ENCODE data around the gene MYO6.

Gene MYO6

DNA sequence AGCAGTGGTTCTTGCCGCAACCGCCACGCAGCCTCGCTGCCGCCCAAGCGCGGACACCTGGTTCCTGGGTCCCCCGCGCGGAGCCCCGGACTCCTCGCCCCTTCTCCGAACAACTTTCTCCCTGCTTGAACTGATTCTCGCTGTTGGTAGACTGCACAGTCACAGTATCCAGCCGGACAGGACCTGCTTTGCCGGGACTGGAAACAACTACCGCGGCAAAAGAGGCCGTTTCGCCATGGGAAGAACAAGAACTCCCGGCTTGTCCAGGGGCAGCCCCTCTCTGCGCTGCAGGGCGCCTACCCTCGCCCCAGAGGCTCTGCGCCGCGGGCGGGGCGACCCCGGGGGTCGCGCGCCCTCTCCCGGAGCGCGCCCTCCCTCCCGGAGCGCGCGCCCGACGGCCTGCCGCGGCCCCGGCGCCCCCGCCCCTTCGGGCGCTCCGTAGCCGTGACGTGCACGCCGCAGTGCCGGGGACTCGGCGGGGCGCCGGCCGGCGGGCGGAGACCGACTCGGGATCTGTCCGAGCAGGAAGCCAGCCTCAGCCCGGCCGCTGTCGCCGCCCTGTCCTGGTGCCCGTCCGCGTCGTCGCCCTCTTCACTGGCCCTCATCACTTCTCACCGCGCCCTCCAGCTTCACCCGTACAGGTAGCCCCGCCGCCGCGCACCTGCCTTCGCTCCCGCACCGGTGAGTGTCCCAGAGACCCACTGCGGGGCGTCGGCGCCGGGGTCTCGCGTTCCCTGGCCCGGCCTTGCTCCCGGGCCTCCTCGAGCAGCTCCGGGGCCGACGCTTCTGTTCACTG lies at the start of gene MYO6 (continued):
- TF ChIP-seq ZFP37 (tag by site-specific recombination; IDR thresholded peaks at IDR 0.05): peak; percentile 79
- TF ChIP-seq, protein P1, sequence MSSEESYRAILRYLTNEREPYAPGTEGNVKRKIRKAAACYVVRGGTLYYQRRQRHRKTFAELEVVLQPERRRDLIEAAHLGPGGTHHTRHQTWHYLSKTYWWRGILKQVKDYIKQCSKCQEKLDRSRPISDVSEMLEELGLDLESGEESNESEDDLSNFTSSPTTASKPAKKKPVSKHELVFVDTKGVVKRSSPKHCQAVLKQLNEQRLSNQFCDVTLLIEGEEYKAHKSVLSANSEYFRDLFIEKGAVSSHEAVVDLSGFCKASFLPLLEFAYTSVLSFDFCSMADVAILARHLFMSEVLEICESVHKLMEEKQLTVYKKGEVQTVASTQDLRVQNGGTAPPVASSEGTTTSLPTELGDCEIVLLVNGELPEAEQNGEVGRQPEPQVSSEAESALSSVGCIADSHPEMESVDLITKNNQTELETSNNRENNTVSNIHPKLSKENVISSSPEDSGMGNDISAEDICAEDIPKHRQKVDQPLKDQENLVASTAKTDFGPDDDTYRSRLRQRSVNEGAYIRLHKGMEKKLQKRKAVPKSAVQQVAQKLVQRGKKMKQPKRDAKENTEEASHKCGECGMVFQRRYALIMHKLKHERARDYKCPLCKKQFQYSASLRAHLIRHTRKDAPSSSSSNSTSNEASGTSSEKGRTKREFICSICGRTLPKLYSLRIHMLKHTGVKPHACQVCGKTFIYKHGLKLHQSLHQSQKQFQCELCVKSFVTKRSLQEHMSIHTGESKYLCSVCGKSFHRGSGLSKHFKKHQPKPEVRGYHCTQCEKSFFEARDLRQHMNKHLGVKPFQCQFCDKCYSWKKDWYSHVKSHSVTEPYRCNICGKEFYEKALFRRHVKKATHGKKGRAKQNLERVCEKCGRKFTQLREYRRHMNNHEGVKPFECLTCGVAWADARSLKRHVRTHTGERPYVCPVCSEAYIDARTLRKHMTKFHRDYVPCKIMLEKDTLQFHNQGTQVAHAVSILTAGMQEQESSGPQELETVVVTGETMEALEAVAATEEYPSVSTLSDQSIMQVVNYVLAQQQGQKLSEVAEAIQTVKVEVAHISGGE (tag by site-specific recombination; conservative IDR thresholded peaks at IDR 0.05; ENCODE audit: low read depth): peak; percentile 23; the same call in 1 of the 2 replicates
- TF ChIP-seq ZNF777 (tag by site-specific recombination; IDR thresholded peaks at IDR 0.05; ENCODE audit: borderline replicate concordance): peak; percentile 79; the same call in 1 of the 2 replicates
- peak; percentile 26; the same call in 1 of the 2 replicates for TF ChIP-seq ZNF324 (tag by site-specific recombination; IDR thresholded peaks at IDR 0.05)
- peak; percentile 67 for TF ChIP-seq ZIC2 (tag by site-specific recombination; IDR thresholded peaks at IDR 0.05)
- no peak for TF ChIP-seq ZNF132 (tag by site-specific recombination; IDR thresholded peaks at IDR 0.05; ENCODE audit: borderline replicate concordance)
- TF ChIP-seq, protein P2, sequence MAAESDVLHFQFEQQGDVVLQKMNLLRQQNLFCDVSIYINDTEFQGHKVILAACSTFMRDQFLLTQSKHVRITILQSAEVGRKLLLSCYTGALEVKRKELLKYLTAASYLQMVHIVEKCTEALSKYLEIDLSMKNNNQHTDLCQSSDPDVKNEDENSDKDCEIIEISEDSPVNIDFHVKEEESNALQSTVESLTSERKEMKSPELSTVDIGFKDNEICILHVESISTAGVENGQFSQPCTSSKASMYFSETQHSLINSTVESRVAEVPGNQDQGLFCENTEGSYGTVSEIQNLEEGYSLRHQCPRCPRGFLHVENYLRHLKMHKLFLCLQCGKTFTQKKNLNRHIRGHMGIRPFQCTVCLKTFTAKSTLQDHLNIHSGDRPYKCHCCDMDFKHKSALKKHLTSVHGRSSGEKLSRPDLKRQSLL (tag by site-specific recombination; IDR thresholded peaks at IDR 0.05): no peak
- TF ChIP-seq, protein P3, sequence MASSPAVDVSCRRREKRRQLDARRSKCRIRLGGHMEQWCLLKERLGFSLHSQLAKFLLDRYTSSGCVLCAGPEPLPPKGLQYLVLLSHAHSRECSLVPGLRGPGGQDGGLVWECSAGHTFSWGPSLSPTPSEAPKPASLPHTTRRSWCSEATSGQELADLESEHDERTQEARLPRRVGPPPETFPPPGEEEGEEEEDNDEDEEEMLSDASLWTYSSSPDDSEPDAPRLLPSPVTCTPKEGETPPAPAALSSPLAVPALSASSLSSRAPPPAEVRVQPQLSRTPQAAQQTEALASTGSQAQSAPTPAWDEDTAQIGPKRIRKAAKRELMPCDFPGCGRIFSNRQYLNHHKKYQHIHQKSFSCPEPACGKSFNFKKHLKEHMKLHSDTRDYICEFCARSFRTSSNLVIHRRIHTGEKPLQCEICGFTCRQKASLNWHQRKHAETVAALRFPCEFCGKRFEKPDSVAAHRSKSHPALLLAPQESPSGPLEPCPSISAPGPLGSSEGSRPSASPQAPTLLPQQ (tag by site-specific recombination; IDR thresholded peaks at IDR 0.05): peak; percentile 10; the same call in 1 of the 2 replicates
- TF ChIP-seq ZNF501 (tag by site-specific recombination; IDR thresholded peaks at IDR 0.05): peak; percentile 88; the same call in 1 of the 2 replicates
- TF ChIP-seq OVOL3 (tag by site-specific recombination; IDR thresholded peaks at IDR 0.05): no peak
- peak; percentile 98 for TF ChIP-seq ZBTB20 (tag by site-specific recombination; IDR thresholded peaks at IDR 0.05)
- peak; percentile 57; the same call in 1 of the 2 replicates for TF ChIP-seq REPIN1 (tag by site-specific recombination; IDR thresholded peaks at IDR 0.05; ENCODE audit: low read depth)
- no peak; the same call in 1 of the 2 replicates for TF ChIP-seq ZFP69B (tag by site-specific recombination; IDR thresholded peaks at IDR 0.05)
- no peak for TF ChIP-seq ZNF514 (tag by site-specific recombination; IDR thresholded peaks at IDR 0.05)
- TF ChIP-seq ZSCAN23 (tag by site-specific recombination; IDR thresholded peaks at IDR 0.05): no peak
- peak; percentile 93; the same call in 1 of the 2 replicates for TF ChIP-seq ZNF10 (tag by site-specific recombination; IDR thresholded peaks at IDR 0.05)
- TF ChIP-seq, protein P4, sequence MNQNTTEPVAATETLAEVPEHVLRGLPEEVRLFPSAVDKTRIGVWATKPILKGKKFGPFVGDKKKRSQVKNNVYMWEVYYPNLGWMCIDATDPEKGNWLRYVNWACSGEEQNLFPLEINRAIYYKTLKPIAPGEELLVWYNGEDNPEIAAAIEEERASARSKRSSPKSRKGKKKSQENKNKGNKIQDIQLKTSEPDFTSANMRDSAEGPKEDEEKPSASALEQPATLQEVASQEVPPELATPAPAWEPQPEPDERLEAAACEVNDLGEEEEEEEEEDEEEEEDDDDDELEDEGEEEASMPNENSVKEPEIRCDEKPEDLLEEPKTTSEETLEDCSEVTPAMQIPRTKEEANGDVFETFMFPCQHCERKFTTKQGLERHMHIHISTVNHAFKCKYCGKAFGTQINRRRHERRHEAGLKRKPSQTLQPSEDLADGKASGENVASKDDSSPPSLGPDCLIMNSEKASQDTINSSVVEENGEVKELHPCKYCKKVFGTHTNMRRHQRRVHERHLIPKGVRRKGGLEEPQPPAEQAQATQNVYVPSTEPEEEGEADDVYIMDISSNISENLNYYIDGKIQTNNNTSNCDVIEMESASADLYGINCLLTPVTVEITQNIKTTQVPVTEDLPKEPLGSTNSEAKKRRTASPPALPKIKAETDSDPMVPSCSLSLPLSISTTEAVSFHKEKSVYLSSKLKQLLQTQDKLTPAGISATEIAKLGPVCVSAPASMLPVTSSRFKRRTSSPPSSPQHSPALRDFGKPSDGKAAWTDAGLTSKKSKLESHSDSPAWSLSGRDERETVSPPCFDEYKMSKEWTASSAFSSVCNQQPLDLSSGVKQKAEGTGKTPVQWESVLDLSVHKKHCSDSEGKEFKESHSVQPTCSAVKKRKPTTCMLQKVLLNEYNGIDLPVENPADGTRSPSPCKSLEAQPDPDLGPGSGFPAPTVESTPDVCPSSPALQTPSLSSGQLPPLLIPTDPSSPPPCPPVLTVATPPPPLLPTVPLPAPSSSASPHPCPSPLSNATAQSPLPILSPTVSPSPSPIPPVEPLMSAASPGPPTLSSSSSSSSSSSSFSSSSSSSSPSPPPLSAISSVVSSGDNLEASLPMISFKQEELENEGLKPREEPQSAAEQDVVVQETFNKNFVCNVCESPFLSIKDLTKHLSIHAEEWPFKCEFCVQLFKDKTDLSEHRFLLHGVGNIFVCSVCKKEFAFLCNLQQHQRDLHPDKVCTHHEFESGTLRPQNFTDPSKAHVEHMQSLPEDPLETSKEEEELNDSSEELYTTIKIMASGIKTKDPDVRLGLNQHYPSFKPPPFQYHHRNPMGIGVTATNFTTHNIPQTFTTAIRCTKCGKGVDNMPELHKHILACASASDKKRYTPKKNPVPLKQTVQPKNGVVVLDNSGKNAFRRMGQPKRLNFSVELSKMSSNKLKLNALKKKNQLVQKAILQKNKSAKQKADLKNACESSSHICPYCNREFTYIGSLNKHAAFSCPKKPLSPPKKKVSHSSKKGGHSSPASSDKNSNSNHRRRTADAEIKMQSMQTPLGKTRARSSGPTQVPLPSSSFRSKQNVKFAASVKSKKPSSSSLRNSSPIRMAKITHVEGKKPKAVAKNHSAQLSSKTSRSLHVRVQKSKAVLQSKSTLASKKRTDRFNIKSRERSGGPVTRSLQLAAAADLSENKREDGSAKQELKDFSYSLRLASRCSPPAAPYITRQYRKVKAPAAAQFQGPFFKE (tag by site-specific recombination; IDR thresholded peaks at IDR 0.05; ENCODE audit: borderline replicate concordance): no peak
- TF ChIP-seq KLF10 (tag by site-specific recombination; IDR thresholded peaks at IDR 0.05): 0 out of 2 replicates have a peak, but pooled peaks have one; percentile 8
- no peak for TF ChIP-seq ZNF626 (tag by site-specific recombination; IDR thresholded peaks at IDR 0.05)
- no peak for TF ChIP-seq ZNF830 (tag by site-specific recombination; IDR thresholded peaks at IDR 0.05; ENCODE audit: low read depth)
- TF ChIP-seq, protein P5, sequence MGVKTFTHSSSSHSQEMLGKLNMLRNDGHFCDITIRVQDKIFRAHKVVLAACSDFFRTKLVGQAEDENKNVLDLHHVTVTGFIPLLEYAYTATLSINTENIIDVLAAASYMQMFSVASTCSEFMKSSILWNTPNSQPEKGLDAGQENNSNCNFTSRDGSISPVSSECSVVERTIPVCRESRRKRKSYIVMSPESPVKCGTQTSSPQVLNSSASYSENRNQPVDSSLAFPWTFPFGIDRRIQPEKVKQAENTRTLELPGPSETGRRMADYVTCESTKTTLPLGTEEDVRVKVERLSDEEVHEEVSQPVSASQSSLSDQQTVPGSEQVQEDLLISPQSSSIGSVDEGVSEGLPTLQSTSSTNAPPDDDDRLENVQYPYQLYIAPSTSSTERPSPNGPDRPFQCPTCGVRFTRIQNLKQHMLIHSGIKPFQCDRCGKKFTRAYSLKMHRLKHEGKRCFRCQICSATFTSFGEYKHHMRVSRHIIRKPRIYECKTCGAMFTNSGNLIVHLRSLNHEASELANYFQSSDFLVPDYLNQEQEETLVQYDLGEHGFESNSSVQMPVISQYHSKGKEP (tag by site-specific recombination; IDR thresholded peaks at IDR 0.05): peak; percentile 53; the same call in 1 of the 2 replicates
- TF ChIP-seq ZNF701 (tag by site-specific recombination; IDR thresholded peaks at IDR 0.05): no peak
- TF ChIP-seq ZBTB17 (tag by site-specific recombination; IDR thresholded peaks at IDR 0.05): peak; percentile 56
- TF ChIP-seq ZNF223 (tag by site-specific recombination; IDR thresholded peaks at IDR 0.05): no peak
- TF ChIP-seq ZXDB (tag by site-specific recombination; IDR thresholded peaks at IDR 0.05): peak; percentile 99
- no peak for TF ChIP-seq PRDM1 (tag by site-specific recombination; IDR thresholded peaks at IDR 0.05)
